H1 (cell line): ENCODE data around the gene CHRM3. TPM values are rescaled to one million over a fixed set of nuclear protein-coding genes. Genes with fewer than 3 reads are reported as not detected.

ENCODE experiments used
- CTCF ChIA-PET: fragments of 300-600 bp; sonication (Branson Sonifier 250); formaldehyde crosslinking; loops from one replicate; lab custom pipeline; 2021; ENCODE audit not compliant: partially characterized antibody; lab: Charles Lee
- POLR2A ChIA-PET: fragments of 300-600 bp; sonication (Branson Sonifier 250); formaldehyde crosslinking; loops from one replicate; lab custom pipeline; 2021; ENCODE audit warnings: inconsistent platforms; ENCODE audit not compliant: partially characterized antibody; lab: Charles Lee
- DNase-seq, 2 experiments: peaks; one replicate each; pipeline versions ENCODE4 v3.0.0 to v3.0.0-alpha.2; 2010 to 2022; ENCODE audit warnings: low spot score in 2 of 2, low read depth in 1 of 2, mixed read lengths in 1 of 2
- FAIRE-seq: peaks from 2 replicates; lab custom pipeline; 2011; peaks lifted over from hg19 to GRCh38; lab: Jason Lieb, UNC
- H2AFZ ChIP-seq: 2 replicates; pipeline ENCODE4 v1.8.1; 2012; ENCODE audit warnings: low read length, inconsistent platforms
- H2AK5ac ChIP-seq: 2 replicates; pipeline ENCODE4 v1.6.1; 2013; ENCODE audit warnings: low read depth, low read length
- H2BK120ac ChIP-seq: replicated peaks from 2 replicates; pipeline ENCODE3; 2013; ENCODE audit warnings: low read depth, low read length, inconsistent platforms
- H2BK12ac ChIP-seq: 2 replicates; pipeline ENCODE4 v1.6.1; 2013; ENCODE audit warnings: low read depth, low read length
- H2BK15ac ChIP-seq: 2 replicates; pipeline ENCODE4 v1.6.1; 2013; ENCODE audit warnings: low read length
- H2BK20ac ChIP-seq: 2 replicates; pipeline ENCODE4 v1.6.1; 2013; ENCODE audit warnings: low read length
- H2BK5ac ChIP-seq: 2 replicates; pipeline ENCODE4 v1.6.1; 2013; ENCODE audit warnings: low read depth, low read length
- H3K14ac ChIP-seq: 2 replicates; pipeline ENCODE4 v1.6.1; 2013; ENCODE audit warnings: inconsistent platforms; ENCODE audit not compliant: insufficient read length
- H3K18ac ChIP-seq: 2 replicates; pipeline ENCODE4 v1.6.1; 2013; ENCODE audit warnings: low read length; ENCODE audit errors: extremely low read depth
- H3K23ac ChIP-seq: 2 replicates; pipeline ENCODE4 v1.6.1; 2013; ENCODE audit warnings: inconsistent platforms; ENCODE audit not compliant: insufficient read length
- H3K23me2 ChIP-seq: 2 replicates; pipeline ENCODE4 v1.6.1; 2013; ENCODE audit warnings: low read depth, low read length
- H3K27ac ChIP-seq: 2 replicates; pipeline ENCODE4 v1.6.1; 2011; ENCODE audit warnings: low read depth, low read length, inconsistent platforms
- H3K27me3 ChIP-seq, 4 experiments: replicated peaks in 1 of 4; 1 replicate in 1 of 4; 2 replicates in 3 of 4; pipeline versions ENCODE4 v1.6.1 to v1.8.1; 2011 to 2013; ENCODE audit warnings: low read length in 3 of 4, mild to moderate bottlenecking in 3 of 4, inconsistent platforms in 2 of 4, mixed read lengths in 2 of 4, moderate library complexity in 1 of 4; ENCODE audit not compliant: control insufficient read depth in 3 of 4, insufficient read depth in 3 of 4; ENCODE audit errors: extremely low read depth in 1 of 4
- H3K36me3 ChIP-seq, 4 experiments: 2 replicates each; pipeline versions ENCODE4 v1.6.1 to v1.8.1; 2011 to 2013; ENCODE audit warnings: mild to moderate bottlenecking in 4 of 4, low read length in 3 of 4, moderate library complexity in 2 of 4, control low read depth in 1 of 4, inconsistent platforms in 1 of 4; ENCODE audit not compliant: insufficient read depth in 4 of 4, control insufficient read depth in 2 of 4
- H3K4ac ChIP-seq: replicated peaks from 2 replicates; pipeline ENCODE3; 2013; ENCODE audit warnings: low read length, low read depth, mixed read lengths, inconsistent platforms; ENCODE audit not compliant: insufficient read length
- H3K4me1 ChIP-seq, 4 experiments: replicated peaks in 1 of 4; 1 replicate in 1 of 4; 2 replicates in 3 of 4; pipeline versions ENCODE4 v1.6.1 to v1.8.1; 2011 to 2013; ENCODE audit warnings: low read length in 3 of 4, inconsistent platforms in 2 of 4, mixed read lengths in 1 of 4; ENCODE audit not compliant: insufficient read depth in 4 of 4, control insufficient read depth in 3 of 4
- H3K4me2 ChIP-seq, 2 experiments: 2 replicates each; pipeline versions ENCODE4 v1.6.1 to v1.8.1; 2011 to 2013; ENCODE audit warnings: low read depth in 2 of 2, low read length in 2 of 2, control low read depth in 1 of 2, inconsistent platforms in 1 of 2, mild to moderate bottlenecking in 1 of 2; ENCODE audit not compliant: insufficient read depth in 1 of 2
- H3K4me3 ChIP-seq, 4 experiments: fragments of 200-600, 300-600 bp in 1 of 4; sonication (generic), shearing (Covaris generic), sonication (Bioruptor Twin) in 1 of 4; 2 replicates each; pipeline versions ENCODE4 v1.5.1 to v1.8.1; 2011 to 2016; ENCODE audit warnings: low read length in 4 of 4, low read depth in 3 of 4, control low read depth in 2 of 4, inconsistent platforms in 2 of 4, mild to moderate bottlenecking in 2 of 4, mixed read lengths in 1 of 4, moderate library complexity in 1 of 4; ENCODE audit not compliant: insufficient read depth in 2 of 4; ENCODE audit errors: extremely low read depth in 1 of 4
- H3K56ac ChIP-seq: replicated peaks from 2 replicates; pipeline ENCODE3; 2013; ENCODE audit warnings: low read depth, mild to moderate bottlenecking, mixed read lengths, low read length, inconsistent platforms; ENCODE audit not compliant: insufficient read length
- H3K79me1 ChIP-seq: 2 replicates; pipeline ENCODE4 v1.6.1; 2013; ENCODE audit warnings: low read depth, low read length, control low read depth
- H3K79me2 ChIP-seq, 2 experiments: 2 replicates each; pipeline versions ENCODE4 v1.6.1 to v1.8.1; 2012 to 2013; ENCODE audit warnings: low read length in 2 of 2, mild to moderate bottlenecking in 2 of 2, inconsistent platforms in 1 of 2; ENCODE audit not compliant: insufficient read depth in 2 of 2, control insufficient read depth in 1 of 2
- H3K9ac ChIP-seq, 4 experiments: replicated peaks in 1 of 4; 1 replicate in 1 of 4; 2 replicates in 3 of 4; pipeline versions ENCODE4 v1.6.1 to v1.8.1; 2011 to 2013; ENCODE audit warnings: low read depth in 3 of 4, low read length in 3 of 4, control low read depth in 2 of 4, mild to moderate bottlenecking in 2 of 4, moderate library complexity in 2 of 4, inconsistent platforms in 1 of 4; ENCODE audit errors: extremely low read depth in 1 of 4
- H3K9me3 ChIP-seq, 2 experiments: 2 replicates each; pipeline versions ENCODE4 v1.6.1 to v1.8.1; 2012 to 2013; ENCODE audit warnings: mild to moderate bottlenecking in 2 of 2, moderate library complexity in 2 of 2, control low read depth in 1 of 2, inconsistent platforms in 1 of 2, low read depth in 1 of 2, low read length in 1 of 2, mixed read lengths in 1 of 2; ENCODE audit not compliant: insufficient read depth in 2 of 2
- H4K20me1 ChIP-seq, 2 experiments: replicated peaks in 1 of 2; 2 replicates each; pipeline versions ENCODE3 to v1.8.1; 2011 to 2013; ENCODE audit warnings: inconsistent platforms in 2 of 2, low read length in 2 of 2, mild to moderate bottlenecking in 1 of 2; ENCODE audit not compliant: insufficient read depth in 2 of 2, control insufficient read depth in 1 of 2
- H4K5ac ChIP-seq: 2 replicates; pipeline ENCODE4 v1.6.1; 2013; ENCODE audit warnings: low read length, low read depth, mixed read lengths, inconsistent platforms; ENCODE audit not compliant: insufficient read length
- H4K8ac ChIP-seq: 2 replicates; pipeline ENCODE4 v1.8.0; 2013; ENCODE audit warnings: mild to moderate bottlenecking, moderate library complexity, low read length, inconsistent platforms; ENCODE audit not compliant: insufficient read depth; ENCODE audit errors: extremely low read depth
- H4K91ac ChIP-seq: replicated peaks from 2 replicates; pipeline ENCODE3; 2013; ENCODE audit warnings: low read length, mixed read lengths, inconsistent platforms; ENCODE audit not compliant: insufficient read length
- CBX8 ChIP-seq: fragments of 300-800, 300-1000 bp; sonication (generic); IDR thresholded peaks from 2 replicates; pipeline ENCODE4 v1.7.1; 2016; ENCODE audit warnings: low read depth, low read length, borderline replicate concordance
- CEBPB ChIP-seq: IDR thresholded peaks from 2 replicates; pipeline ENCODE4 v1.6.1; 2012; ENCODE audit warnings: low read depth, low read length
- CHD1 ChIP-seq: IDR thresholded peaks from 2 replicates; pipeline ENCODE4 v1.6.1; 2012; ENCODE audit warnings: low read depth, low read length, improper control_type of control experiment
- EGR1 ChIP-seq: IDR thresholded peaks from 2 replicates; pipeline ENCODE4 v1.6.1; 2011; ENCODE audit warnings: low read depth, low read length, borderline replicate concordance
- JUN ChIP-seq: IDR thresholded peaks from 2 replicates; pipeline ENCODE4 v1.6.1; 2011; ENCODE audit warnings: low read depth, mild to moderate bottlenecking, improper control_type of control experiment, low read length
- KDM4A ChIP-seq: IDR thresholded peaks from one replicate; pipeline ENCODE4 v1.7.1; 2012; ENCODE audit warnings: low read depth, mild to moderate bottlenecking, moderate library complexity, low read length, inconsistent platforms; ENCODE audit not compliant: severe bottlenecking
- NRF1 ChIP-seq: IDR thresholded peaks from 2 replicates; pipeline ENCODE4 v1.6.1; 2011; ENCODE audit warnings: mild to moderate bottlenecking, low read depth, low read length, improper control_type of control experiment
- POLR2A ChIP-seq, 2 experiments: IDR thresholded peaks; 1 replicate in 1 of 2; 2 replicates in 1 of 2; pipeline ENCODE4 v1.6.1; 2011; ENCODE audit warnings: low read depth in 2 of 2, low read length in 2 of 2, mild to moderate bottlenecking in 2 of 2; ENCODE audit errors: control extremely low read depth in 1 of 2
- RFX5 ChIP-seq: IDR thresholded peaks from 2 replicates; pipeline ENCODE4 v1.6.1; 2011; ENCODE audit warnings: low read depth, low read length, improper control_type of control experiment, borderline replicate concordance
- SAP30 ChIP-seq: fragments of 300-600 bp; sonication (generic); IDR thresholded peaks from 2 replicates; pipeline ENCODE4 v1.7.1; 2012; ENCODE audit warnings: low read length, moderate library complexity, mild to moderate bottlenecking, inconsistent platforms; ENCODE audit not compliant: insufficient read depth, insufficient replicate concordance
- SP1 ChIP-seq: IDR thresholded peaks from 2 replicates; pipeline ENCODE4 v1.6.1; 2011; ENCODE audit warnings: low read depth, low read length
- SUZ12 ChIP-seq: fragments of 200-600 bp; sonication (generic); IDR thresholded peaks from 2 replicates; pipeline ENCODE4 v1.6.1; 2012; ENCODE audit warnings: mild to moderate bottlenecking, inconsistent platforms, low read length, moderate library complexity, mixed read lengths
- WGBS, 2 experiments: shearing (Covaris generic) in 1 of 2; methylation state at CpG; one replicate each; pipeline versions ENCODE4 v1.1.6 to v1.1.7; 2013 to 2015; ENCODE audit warnings: low lambda C conversion rate in 2 of 2, mixed read lengths in 2 of 2, inconsistent platforms in 1 of 2, low coverage in 1 of 2, missing lambda C conversion rate in 1 of 2; ENCODE audit not compliant: insufficient replicate concordance in 2 of 2, insufficient coverage in 1 of 2, insufficient read length in 1 of 2; ENCODE audit errors: extremely low coverage in 1 of 2, missing lambda C conversion rate in 1 of 2; 5-methylcytosine and 5-hydroxymethylcytosine counted together
- polyA plus RNA-seq, 7 experiments: library from polyadenylated mRNA; depleted of rRNA in 3 of 7; stranded (reverse) in 5 of 7; unstranded in 2 of 7; fragments of >200 nt in 5 of 7; fragments of 200-250 nt in 2 of 7; gene quantifications; 1 replicate in 5 of 7; 2 replicates in 1 of 7; 4 replicates in 1 of 7; pipeline versions ENCODE4 v1.2.1 to v1.2.3, GENCODE V29; 2011 to 2013; ENCODE audit warnings: missing spikeins in 2 of 7, mixed read lengths in 2 of 7
- total RNA-seq: library from RNA; stranded (reverse); fragmentation: NEBNext Ultra II Directional; extraction: Animal tissue kit (Norgen Biotek cat#: 25700); gene quantifications from 2 replicates; pipeline ENCODE4 v1.2.1, GENCODE V29; 2021
- TF ChIP-seq, protein P1 (sequence below): IDR thresholded peaks from 2 replicates; pipeline ENCODE4 v1.6.1; 2011; ENCODE audit warnings: low read length, improper control_type of control experiment

CHRM3 gene
- total and polyA plus RNA-seq, 2 of the 8 experiments (the other 6 are each of a cell fraction or from before 2014, with no cell fraction given): 3.3 to 5.0 TPM

DNA sequence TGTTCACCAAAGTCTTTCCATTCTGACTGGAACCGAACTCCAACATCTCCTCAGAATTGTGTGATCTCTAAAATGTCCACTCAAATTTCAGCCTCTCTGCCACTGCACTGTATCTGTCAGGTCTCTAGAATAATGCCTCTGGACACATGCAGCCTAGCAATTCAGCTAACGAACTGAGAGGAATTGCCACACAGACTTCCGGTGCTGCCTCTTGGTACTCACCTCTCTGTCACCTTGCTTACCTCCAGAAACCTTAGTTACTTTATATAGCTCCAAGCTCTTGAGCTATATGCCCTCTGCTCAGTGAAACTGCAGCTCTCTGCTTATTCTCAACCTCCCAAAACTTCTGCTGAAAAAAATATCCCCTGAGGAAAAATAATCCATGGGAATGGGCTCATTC is 2.7 kb upstream of the CHRM3 start:
- Histone ChIP-seq H3K18ac (no peak overlapping the region), H3K14ac (no peak overlapping the region), H4K8ac (no peak overlapping the region), H3K23me2 (peaks cover 20% of the 10 kb centered on the region; the same call in 1 of the 2 replicates), H4K20me1 (peaks cover 0 to 2% of the 10 kb centered on the region in 2 experiments), H3K79me1 (no peaks in the 10 kb centered on the region), H3K9me3 (no peaks in the 10 kb centered on the region), H2BK5ac (no peak overlapping the region), H3K79me2 (no peaks in the 10 kb centered on the region), H2AFZ (no peak overlapping the region), H4K91ac (no peak overlapping the region), H3K27ac (no peak overlapping the region), H3K36me3 (no peaks in the 10 kb centered on the region), H2BK20ac (no peak overlapping the region), H2BK12ac (no peak overlapping the region), H2BK15ac (no peak overlapping the region), H3K9ac (no peak overlapping the region), H3K23ac (no peak overlapping the region), H2AK5ac (no peak overlapping the region), H3K4me2 (no peak overlapping the region), H3K56ac (no peak overlapping the region), H3K4me3 (no peak overlapping the region), H2BK120ac (no peak overlapping the region), H4K5ac (no peak overlapping the region), H3K4ac (no peak overlapping the region), H3K27me3 (peaks cover 6 to 29% (median 22%) of the 10 kb centered on the region in 4 experiments), H3K4me1 (peaks cover 0 to 4% (median 1%) of the 10 kb centered on the region in 4 experiments; a peak in 3 of 7 replicates)
- FAIRE-seq (no peak), DNase-seq (no peak)
- TF ChIP-seq CHD1 (no peak), RFX5 (no peak), SP1 (no peak), JUN (no peak), CEBPB (no peak), CBX8 (no peak), NRF1 (no peak), POLR2A (IDR thresholded peaks at IDR 0.05; ENCODE audit: control extremely low read depth in 1 of 2, low read depth in 2 of 2, low read length in 2 of 2) (no peak), SUZ12 (no peak), KDM4A (no peak), SAP30 (no peak), EGR1 (no peak)
- TF ChIP-seq, protein P1, sequence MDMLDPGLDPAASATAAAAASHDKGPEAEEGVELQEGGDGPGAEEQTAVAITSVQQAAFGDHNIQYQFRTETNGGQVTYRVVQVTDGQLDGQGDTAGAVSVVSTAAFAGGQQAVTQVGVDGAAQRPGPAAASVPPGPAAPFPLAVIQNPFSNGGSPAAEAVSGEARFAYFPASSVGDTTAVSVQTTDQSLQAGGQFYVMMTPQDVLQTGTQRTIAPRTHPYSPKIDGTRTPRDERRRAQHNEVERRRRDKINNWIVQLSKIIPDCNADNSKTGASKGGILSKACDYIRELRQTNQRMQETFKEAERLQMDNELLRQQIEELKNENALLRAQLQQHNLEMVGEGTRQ: no peak
- ChIA-PET CTCF (interaction anchor here (0.5 to 1.5 kb wide), 3 partner anchors 44 to 1528 kb away, joined by 3 to 5 read pairs (median 3); no protein-coding TSS in a partner anchor), POLR2A (no interaction called here)
- WGBS, 2 experiments: 92% methylated on average over 3 of the region's 3 CpGs; no CpG with 5 or more reads in 1 of the 2 experiments
